Neural progenitor cell (in vitro differentiated cells): ENCODE measurements around the gene SLC34A1.

Experiments
- CTCF ChIP-seq: fragments of 200-600 bp; sonication (generic); IDR thresholded peaks from 2 replicates; pipeline ENCODE4 v1.5.1; 2017; ENCODE audit warnings: antibody characterized with exemption, mild to moderate bottlenecking
- EZH2 ChIP-seq: fragments of 200-600 bp; sonication (generic); IDR thresholded peaks from 2 replicates; pipeline ENCODE4 v1.6.1; 2017; ENCODE audit warnings: antibody characterized with exemption, mild to moderate bottlenecking, moderate library complexity

- TF ChIP-seq CTCF: no peak
- no peak for TF ChIP-seq EZH2
Observed at GRCh38 chr5:177419046-177419445, 34.8 kb downstream of the SLC34A1 start.
